ENCODE results near the gene TCAIM. TPM values are rescaled to one million over a fixed set of nuclear protein-coding genes. Genes with fewer than 3 reads are reported as not detected.
"Not testable (repeated sequence)": the region's sequence is repeated elsewhere in the genome, so short reads cannot be mapped to it uniquely, and the experiment has no call there.

Gene TCAIM
- total RNA-seq, 1 experiment from 2014 or later: 42.5 TPM

- no peaks in the 10 kb centered on the region for H4K20me1 ChIP-seq (ENCODE audit: insufficient read depth, low read depth, low read length)
- no peak for DNase-seq
- H3K4me3 ChIP-seq (ENCODE audit: low read length): peak overlapping the region; percentile 86
- peaks cover 34% of the 10 kb centered on the region for H3K4me1 ChIP-seq (ENCODE audit: low read length)
- H3K9ac ChIP-seq (ENCODE audit: low read length): peak overlapping the region; percentile 90
- H3K9me3 ChIP-seq (ENCODE audit: low read length): no peaks in the 10 kb centered on the region
- H3K36me3 ChIP-seq (ENCODE audit: insufficient read depth, low read length): no peaks in the 10 kb centered on the region
- no peaks in the 10 kb centered on the region for H3K27me3 ChIP-seq (ENCODE audit: low read length)
- H3K79me2 ChIP-seq (ENCODE audit: low read length): peaks cover 33% of the 10 kb centered on the region
- H2AFZ ChIP-seq (ENCODE audit: low read length): peak overlapping the region; percentile 93
- H3K9me2 ChIP-seq (replicated peaks; ENCODE audit: insufficient read depth, low read length): no peaks in the 10 kb centered on the region
- no peak overlapping the region for H3K27ac ChIP-seq (ENCODE audit: low read length)
- H3K4me2 ChIP-seq (ENCODE audit: low read depth, low read length, poor library complexity, severe bottlenecking): peak overlapping the region; percentile 99
These were observed 1.2 kb upstream of the TCAIM start for GRCh38 chr3:44337248-44337785.

GRCh38 chr3:44338828-44339127, 212 bp downstream of the TCAIM start:
- H3K9me3 ChIP-seq (ENCODE audit: low read length): no peaks in the 10 kb centered on the region
- H3K36me3 ChIP-seq (ENCODE audit: insufficient read depth, low read length): no peaks in the 10 kb centered on the region
- H3K4me2 ChIP-seq (ENCODE audit: low read depth, low read length, poor library complexity, severe bottlenecking): peak overlapping the region; percentile 99
- no peaks in the 10 kb centered on the region for H4K20me1 ChIP-seq (ENCODE audit: insufficient read depth, low read depth, low read length)
- H3K4me3 ChIP-seq (ENCODE audit: low read length): peak overlapping the region; percentile 86
- peak overlapping the region; percentile 87 for H3K27ac ChIP-seq (ENCODE audit: low read length)
- DNase-seq: no peak
- peak overlapping the region; percentile 44; the same call in 1 of the 2 replicates for H2AFZ ChIP-seq (ENCODE audit: low read length)
- H3K79me2 ChIP-seq (ENCODE audit: low read length): peaks cover 34% of the 10 kb centered on the region
- H3K27me3 ChIP-seq (ENCODE audit: low read length): no peaks in the 10 kb centered on the region
- no peaks in the 10 kb centered on the region for H3K9me2 ChIP-seq (replicated peaks; ENCODE audit: insufficient read depth, low read length)
- peaks cover 39% of the 10 kb centered on the region for H3K4me1 ChIP-seq (ENCODE audit: low read length)
- H3K9ac ChIP-seq (ENCODE audit: low read length): peak overlapping the region; percentile 90

DNA sequence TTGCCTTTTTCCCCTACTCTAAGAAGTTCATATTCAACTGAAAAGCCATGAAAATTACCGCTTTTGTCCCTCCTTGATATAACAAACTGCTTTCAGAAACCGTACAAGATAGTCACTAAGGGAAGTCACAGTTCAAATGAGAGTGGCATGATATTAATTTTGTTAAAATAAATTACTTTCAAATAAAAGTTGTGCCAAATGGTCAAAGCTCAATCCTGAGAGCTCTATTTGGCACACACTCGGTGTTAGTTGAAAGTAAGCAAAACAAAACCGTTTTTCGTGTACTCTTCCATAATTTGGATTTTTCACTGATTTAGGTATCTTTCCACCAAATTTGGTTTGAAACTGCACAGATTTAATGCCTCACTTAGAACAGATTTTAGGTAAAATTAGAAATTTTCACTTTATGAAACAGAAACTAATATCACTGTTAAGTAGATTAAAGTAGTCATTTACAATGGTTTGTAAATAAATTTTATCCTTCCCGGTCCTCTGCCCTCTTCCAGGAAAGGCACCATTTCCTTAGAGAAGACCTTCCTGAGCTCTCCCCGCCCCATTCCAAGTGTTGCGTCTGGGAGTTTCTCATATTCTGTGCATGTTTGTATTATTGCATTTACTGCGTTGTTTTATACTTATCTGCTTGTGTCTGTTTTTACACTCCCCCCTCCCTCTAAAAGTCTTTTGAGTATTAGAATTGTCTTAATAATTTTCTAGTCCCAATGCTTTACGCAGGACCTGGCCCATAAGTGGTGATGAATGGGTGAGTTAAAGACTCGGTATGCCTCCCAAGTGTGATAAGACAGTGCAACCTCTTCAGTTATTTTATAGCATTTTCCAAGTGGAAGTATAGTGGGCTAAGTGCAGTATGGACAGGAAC, 853 bp downstream of the TCAIM start:
- Histone ChIP-seq H4K20me1 (ENCODE audit: insufficient read depth, low read depth, low read length) (no peaks in the 10 kb centered on the region), H3K9ac (ENCODE audit: low read length) (peak overlapping the region; percentile 90), H3K4me3 (ENCODE audit: low read length) (peak overlapping the region; percentile 86), H3K27me3 (ENCODE audit: low read length) (no peaks in the 10 kb centered on the region), H3K36me3 (ENCODE audit: insufficient read depth, low read length) (no peaks in the 10 kb centered on the region), H3K27ac (ENCODE audit: low read length) (peak overlapping the region; percentile 87), H3K9me2 (replicated peaks; ENCODE audit: insufficient read depth, low read length) (no peaks in the 10 kb centered on the region), H3K79me2 (ENCODE audit: low read length) (peaks cover 34% of the 10 kb centered on the region), H2AFZ (ENCODE audit: low read length) (peak overlapping the region; percentile 44; the same call in 1 of the 2 replicates), H3K4me1 (ENCODE audit: low read length) (peaks cover 39% of the 10 kb centered on the region), H3K9me3 (ENCODE audit: low read length) (no peaks in the 10 kb centered on the region), H3K4me2 (ENCODE audit: low read depth, low read length, poor library complexity, severe bottlenecking) (peak overlapping the region; percentile 99)
- DNase-seq: no peak

DNA sequence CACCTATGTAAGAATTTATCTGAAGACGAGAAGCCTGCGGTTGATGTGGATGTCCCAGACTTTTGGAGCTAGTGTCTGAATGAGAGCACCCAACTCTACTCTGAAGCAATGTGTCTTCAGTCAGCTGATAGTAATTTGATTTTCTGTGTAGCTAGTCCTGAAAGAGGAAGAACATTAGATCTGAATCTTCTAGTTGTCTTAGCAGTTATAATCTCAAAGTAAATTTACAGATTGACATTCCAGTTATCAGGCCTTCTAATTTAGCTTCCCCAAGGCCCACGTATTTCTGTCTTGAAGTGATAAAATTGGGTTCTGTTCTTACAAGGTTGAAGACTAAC, 1.5 kb downstream of the TCAIM start:
- Histone ChIP-seq H3K9me2 (replicated peaks; ENCODE audit: insufficient read depth, low read length) (no peaks in the 10 kb centered on the region), H3K4me2 (ENCODE audit: low read depth, low read length, poor library complexity, severe bottlenecking) (peak overlapping the region; percentile 99), H3K27me3 (ENCODE audit: low read length) (no peaks in the 10 kb centered on the region), H3K36me3 (ENCODE audit: insufficient read depth, low read length) (no peaks in the 10 kb centered on the region), H3K9ac (ENCODE audit: low read length) (peak overlapping the region; percentile 90), H3K4me1 (ENCODE audit: low read length) (peaks cover 39% of the 10 kb centered on the region), H3K27ac (ENCODE audit: low read length) (peak overlapping the region; percentile 87), H4K20me1 (ENCODE audit: insufficient read depth, low read depth, low read length) (no peaks in the 10 kb centered on the region), H3K79me2 (ENCODE audit: low read length) (peaks cover 34% of the 10 kb centered on the region), H3K4me3 (ENCODE audit: low read length) (peak overlapping the region; percentile 86), H2AFZ (ENCODE audit: low read length) (no peak overlapping the region), H3K9me3 (ENCODE audit: low read length) (no peaks in the 10 kb centered on the region)
- peak; percentile 61 for DNase-seq

DNA sequence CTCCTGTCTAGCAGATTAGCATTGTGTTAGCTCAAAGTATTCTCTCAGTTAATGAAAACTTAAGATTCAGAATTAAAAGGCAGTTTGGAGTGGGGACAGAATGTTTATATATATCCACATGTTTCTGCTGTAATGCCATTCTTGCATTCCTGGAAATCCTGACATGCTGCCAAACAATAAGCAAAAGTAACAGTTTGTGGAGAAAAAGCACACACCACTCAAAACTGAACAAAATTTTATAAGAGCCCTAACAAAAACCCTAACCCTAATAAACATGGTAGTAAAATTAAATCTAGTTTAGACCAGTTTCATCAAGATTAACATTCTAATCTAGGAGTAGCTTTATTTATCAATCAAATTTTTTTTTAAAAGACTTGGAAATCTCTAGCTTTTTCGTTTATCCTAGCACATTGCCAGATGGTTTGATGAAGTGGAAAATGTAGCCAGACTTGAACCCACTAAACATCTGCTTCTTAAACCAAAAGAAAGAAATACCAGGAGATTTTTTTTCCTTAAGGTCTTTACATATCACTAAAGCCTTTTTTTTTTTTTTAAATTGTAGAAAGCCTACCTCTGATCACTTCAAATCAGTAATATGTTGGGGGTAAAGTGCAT, 3.7 kb downstream of the TCAIM start:
- Histone ChIP-seq H3K9me2 (replicated peaks; ENCODE audit: insufficient read depth, low read length) (no peaks in the 10 kb centered on the region), H3K36me3 (ENCODE audit: insufficient read depth, low read length) (no peaks in the 10 kb centered on the region), H3K27me3 (ENCODE audit: low read length) (no peaks in the 10 kb centered on the region), H3K4me2 (ENCODE audit: low read depth, low read length, poor library complexity, severe bottlenecking) (no peak overlapping the region), H3K27ac (ENCODE audit: low read length) (no peak overlapping the region), H3K4me3 (ENCODE audit: low read length) (no peak overlapping the region), H3K9me3 (ENCODE audit: low read length) (no peaks in the 10 kb centered on the region), H4K20me1 (ENCODE audit: insufficient read depth, low read depth, low read length) (no peaks in the 10 kb centered on the region), H3K79me2 (ENCODE audit: low read length) (peaks cover 34% of the 10 kb centered on the region), H2AFZ (ENCODE audit: low read length) (no peak overlapping the region), H3K9ac (ENCODE audit: low read length) (no peak overlapping the region), H3K4me1 (ENCODE audit: low read length) (peaks cover 38% of the 10 kb centered on the region)
- no peak for DNase-seq

DNA sequence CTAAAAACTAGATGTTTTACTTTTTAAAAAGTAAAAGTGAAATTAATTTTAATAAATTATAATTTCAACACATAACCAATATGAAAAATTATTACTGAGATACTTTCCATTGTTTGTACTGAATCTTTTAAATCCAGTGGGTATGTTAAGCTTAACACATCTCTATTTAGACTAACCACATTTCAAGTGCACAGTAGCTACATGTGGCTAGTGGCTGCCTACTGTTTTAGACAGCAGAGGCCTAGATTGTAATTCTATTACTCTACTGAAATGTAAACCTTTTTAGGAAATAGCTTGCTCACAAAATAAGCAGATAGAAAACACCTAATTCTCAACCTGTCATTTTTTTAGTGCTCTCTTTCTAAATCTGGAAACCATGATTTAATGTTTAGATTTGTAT, 4.9 kb downstream of the TCAIM start:
- Histone ChIP-seq H2AFZ (ENCODE audit: low read length) (no peak overlapping the region), H3K9me2 (replicated peaks; ENCODE audit: insufficient read depth, low read length) (no peaks in the 10 kb centered on the region), H3K4me3 (ENCODE audit: low read length) (no peak overlapping the region), H3K27ac (ENCODE audit: low read length) (no peak overlapping the region), H3K4me1 (ENCODE audit: low read length) (peaks cover 31% of the 10 kb centered on the region), H3K36me3 (ENCODE audit: insufficient read depth, low read length) (no peaks in the 10 kb centered on the region), H3K9me3 (ENCODE audit: low read length) (no peaks in the 10 kb centered on the region), H3K27me3 (ENCODE audit: low read length) (no peaks in the 10 kb centered on the region), H4K20me1 (ENCODE audit: insufficient read depth, low read depth, low read length) (no peaks in the 10 kb centered on the region), H3K9ac (ENCODE audit: low read length) (no peak overlapping the region), H3K79me2 (ENCODE audit: low read length) (peaks cover 34% of the 10 kb centered on the region), H3K4me2 (ENCODE audit: low read depth, low read length, poor library complexity, severe bottlenecking) (no peak overlapping the region)
- no peak for DNase-seq

GRCh38 chr3:44346590-44346989, 8.0 kb downstream of the TCAIM start:
- not testable (repeated sequence) for H3K27ac ChIP-seq (ENCODE audit: low read length); H3K79me2 ChIP-seq (ENCODE audit: low read length); H3K9me3 ChIP-seq (ENCODE audit: low read length); H3K4me1 ChIP-seq (ENCODE audit: low read length); H3K4me3 ChIP-seq (ENCODE audit: low read length); H4K20me1 ChIP-seq (ENCODE audit: insufficient read depth, low read depth, low read length); H3K4me2 ChIP-seq (ENCODE audit: low read depth, low read length, poor library complexity, severe bottlenecking); H3K9ac ChIP-seq (ENCODE audit: low read length); H2AFZ ChIP-seq (ENCODE audit: low read length); H3K9me2 ChIP-seq (replicated peaks; ENCODE audit: insufficient read depth, low read length); H3K27me3 ChIP-seq (ENCODE audit: low read length); H3K36me3 ChIP-seq (ENCODE audit: insufficient read depth, low read length); DNase-seq

GRCh38 chr3:44348993-44349392, 10.4 kb downstream of the TCAIM start:
- H3K4me3 ChIP-seq (ENCODE audit: low read length): no peak overlapping the region
- no peaks in the 10 kb centered on the region; the same call in 1 of the 2 replicates for H3K36me3 ChIP-seq (ENCODE audit: insufficient read depth, low read length)
- H3K4me2 ChIP-seq (ENCODE audit: low read depth, low read length, poor library complexity, severe bottlenecking): no peak overlapping the region
- peaks cover 12% of the 10 kb centered on the region for H3K79me2 ChIP-seq (ENCODE audit: low read length)
- no peak overlapping the region for H3K9ac ChIP-seq (ENCODE audit: low read length)
- H3K27me3 ChIP-seq (ENCODE audit: low read length): no peaks in the 10 kb centered on the region
- no peaks in the 10 kb centered on the region for H4K20me1 ChIP-seq (ENCODE audit: insufficient read depth, low read depth, low read length)
- no peak overlapping the region for H3K27ac ChIP-seq (ENCODE audit: low read length)
- no peak for DNase-seq
- H2AFZ ChIP-seq (ENCODE audit: low read length): no peak overlapping the region
- H3K9me3 ChIP-seq (ENCODE audit: low read length): no peaks in the 10 kb centered on the region; the same call in 1 of the 2 replicates
- no peaks in the 10 kb centered on the region for H3K9me2 ChIP-seq (replicated peaks; ENCODE audit: insufficient read depth, low read length)
- H3K4me1 ChIP-seq (ENCODE audit: low read length): no peaks in the 10 kb centered on the region

Data from Karpas-422 (cell line).